Measurements from ENCODE around the gene IQSEC2.

IQSEC2 gene

DNA sequence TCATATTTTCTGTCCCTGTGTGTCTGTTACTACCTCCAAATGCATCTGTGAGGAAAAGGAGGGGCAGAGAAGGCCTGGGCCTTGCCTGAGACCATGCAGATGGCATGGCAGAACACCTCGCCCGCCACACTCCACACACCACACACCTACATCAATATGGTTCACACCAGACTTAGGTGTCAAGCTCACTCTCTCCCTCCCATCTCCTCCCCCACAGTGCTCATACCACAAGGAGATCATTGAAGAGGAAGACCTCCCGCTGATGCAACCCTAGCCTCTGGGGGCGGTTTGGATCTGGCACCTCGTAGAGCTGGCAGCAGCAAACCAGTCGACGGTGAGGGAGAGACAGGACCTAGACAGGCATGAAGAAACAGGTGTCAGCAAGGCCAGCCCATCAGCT lies 39.8 kb downstream of the IQSEC2 start:
- DNase-seq = no peak

DNA sequence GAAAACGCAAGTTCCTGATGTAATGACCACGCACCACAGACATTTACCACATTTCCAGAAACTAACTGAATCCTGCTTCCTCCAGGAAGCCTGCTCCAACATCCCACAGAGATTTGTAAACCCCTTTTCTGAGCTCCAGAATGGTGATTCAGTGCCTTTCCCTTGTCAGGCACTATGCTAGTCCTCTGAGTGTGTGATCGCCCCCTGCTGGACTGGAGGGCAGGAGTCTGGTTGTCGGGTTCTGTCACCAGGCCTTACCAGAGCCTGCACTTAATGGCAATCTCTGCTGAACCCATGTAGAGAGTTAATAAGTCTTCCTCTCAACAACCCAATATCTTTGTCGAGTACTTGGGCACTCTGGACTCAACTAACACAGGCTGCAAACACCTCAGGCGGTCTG lies 41.9 kb downstream of the IQSEC2 start:
- peak; percentile 31 for DNase-seq

DNA sequence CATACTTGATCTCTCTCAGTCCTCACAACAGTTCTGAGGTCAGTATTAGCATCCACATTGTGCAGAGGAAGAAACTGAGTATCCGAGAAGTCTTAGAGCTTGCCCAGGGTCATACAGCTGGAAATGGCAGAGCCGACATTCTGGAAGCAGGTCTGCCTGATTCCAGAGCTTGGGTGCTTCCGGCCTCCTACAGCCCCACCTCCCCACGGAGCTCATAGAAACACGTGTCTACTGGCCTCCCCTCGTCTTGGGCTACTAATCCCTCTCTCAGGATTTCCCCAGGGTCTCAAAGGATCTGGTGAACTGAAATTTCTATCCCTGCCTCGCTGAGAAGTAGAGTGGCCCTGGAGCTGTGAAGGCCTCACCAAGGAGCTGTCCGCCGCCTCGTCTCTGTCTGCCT lies 44.3 kb downstream of the IQSEC2 start:
- no peak for DNase-seq

DNA sequence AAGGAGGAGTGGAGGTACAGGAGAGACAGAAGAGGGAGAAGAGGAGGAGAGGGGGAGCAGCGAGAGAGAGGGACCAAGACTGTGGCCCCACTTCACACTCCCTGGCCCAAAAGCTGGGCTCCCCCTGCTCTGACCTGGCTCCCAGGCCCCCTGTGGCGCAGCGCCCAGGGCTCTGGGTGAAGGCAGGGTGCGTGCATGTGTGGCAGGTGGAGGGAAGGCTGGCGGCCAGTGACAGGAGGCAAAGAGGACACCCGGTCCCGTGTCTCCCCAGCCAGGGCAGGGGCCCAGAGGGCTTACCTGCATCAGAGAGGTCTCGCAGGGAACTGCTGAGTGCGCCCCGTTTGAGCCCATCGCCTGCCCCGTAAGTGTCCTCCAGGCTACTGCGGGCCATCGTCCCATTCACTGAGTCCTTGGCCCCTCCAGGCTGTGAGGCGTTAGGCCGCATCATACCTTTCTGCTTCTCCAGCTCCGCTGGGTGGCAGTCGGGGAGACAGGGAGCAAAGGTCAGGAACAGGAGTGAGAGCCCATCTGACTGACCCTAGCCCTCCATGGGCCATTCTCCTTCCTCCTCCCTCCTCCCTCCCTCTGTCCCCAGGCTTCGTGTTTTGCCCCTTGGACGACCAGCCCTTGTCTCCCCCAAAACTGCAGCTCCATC lies 45.2 kb downstream of the IQSEC2 start:
- no peak for DNase-seq

DNA sequence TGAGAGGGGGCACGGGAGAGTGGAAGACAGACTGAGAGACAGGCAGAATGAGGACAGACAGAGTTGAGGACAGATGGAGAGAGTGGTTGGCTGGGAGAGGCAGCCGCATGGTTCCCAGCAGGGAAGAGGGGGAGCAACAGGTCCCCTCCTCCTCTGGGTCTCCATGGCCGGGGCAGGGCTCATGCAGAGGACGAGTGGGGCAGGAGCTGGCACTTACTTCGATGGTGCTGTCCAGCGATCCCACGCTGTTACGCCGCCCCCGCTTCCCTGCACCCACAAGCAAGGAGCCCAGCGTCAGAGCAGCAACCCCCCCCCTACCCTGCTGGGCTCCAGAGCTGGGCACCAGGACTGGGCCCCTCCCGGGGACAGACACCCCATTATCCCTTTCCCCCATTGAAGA lies 45.8 kb downstream of the IQSEC2 start:
- no peak for DNase-seq

DNA sequence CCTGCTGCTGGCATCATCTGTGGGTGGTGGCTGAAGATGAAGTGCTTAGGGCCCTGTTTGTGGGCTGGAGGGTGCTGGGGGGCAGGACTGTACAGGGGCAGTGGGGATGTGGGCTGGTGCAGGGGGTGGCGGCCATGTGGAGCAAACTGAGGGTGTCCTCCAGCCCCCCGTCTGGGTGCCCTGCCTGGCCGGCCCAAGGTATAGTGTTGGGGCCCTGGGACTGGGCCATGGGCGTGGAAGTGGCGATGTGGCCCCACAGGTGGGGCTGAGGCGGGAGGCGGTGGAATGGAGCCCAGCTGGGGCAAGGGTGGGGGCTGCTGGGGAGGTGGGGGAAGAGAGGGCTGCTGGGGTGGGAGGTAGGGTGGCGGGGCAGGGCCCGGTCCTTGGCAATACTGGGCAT lies 46.9 kb downstream of the IQSEC2 start:
- no peak for DNase-seq

DNA sequence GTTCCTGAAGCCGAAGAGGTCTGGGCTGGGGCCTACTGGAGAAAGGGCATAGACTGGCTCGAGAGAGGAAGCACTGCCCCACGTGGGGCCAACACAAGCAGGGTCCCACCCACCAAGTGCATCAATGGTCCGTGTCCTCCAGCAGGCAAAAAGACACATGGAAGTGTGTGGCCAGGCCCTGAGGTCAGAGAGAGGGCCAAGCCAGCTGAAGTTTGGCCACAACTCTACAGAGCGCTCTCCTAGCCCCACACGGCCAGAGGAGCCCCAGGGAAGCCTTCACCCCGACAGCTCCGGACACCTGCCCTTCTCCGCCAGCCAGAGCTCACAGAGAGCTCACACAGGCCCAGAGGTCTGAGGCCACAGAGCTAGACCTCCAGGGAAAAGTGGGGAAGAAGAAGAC lies 47.8 kb downstream of the IQSEC2 start:
- DNase-seq = no peak

DNA sequence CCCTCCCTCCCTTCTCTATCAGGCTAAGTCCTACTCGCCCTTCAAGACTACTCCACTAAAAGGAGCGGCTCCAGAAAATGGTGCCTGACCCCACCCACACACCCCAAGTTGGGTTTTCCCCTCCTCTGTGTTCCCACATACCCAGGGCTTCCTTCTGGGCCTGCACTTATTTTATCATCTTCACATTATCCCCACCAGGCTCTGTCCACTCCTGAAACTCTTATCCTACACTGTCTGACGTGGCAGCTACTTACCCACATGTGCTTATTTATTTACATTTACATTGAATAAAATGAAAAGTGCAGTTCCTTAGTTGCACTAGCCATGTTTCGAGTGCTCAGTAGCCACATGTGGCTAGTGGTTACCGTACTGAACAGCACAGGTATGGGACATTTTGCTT lies 51.3 kb downstream of the IQSEC2 start:
- no peak for DNase-seq

DNA sequence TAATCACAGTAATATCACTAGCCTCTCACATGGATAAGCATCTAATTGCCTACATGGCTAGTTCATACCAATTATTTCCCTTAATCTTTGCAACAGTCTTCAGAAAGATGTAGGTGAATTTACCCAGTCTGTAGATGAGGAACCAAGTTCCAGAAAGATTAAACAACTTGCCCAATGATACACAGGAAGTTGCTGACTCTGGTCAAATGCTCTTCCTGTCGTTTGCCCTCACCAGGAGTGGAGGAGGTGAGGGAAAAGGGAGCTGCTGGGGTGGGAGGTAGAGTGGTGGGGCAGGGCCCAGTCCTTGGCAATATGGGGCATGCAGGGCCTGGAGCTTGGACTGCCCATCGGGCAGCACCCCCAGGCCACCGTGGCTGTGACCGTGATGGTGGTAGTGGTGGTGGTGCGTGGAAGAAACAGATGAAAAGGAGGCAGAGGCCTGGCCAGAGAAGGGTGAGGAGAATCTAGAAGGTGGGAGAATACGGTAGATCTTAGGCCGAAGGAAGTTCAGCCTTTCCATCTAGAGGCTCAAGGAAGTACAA lies 54.1 kb downstream of the IQSEC2 start:
- DNase-seq = no peak

DNA sequence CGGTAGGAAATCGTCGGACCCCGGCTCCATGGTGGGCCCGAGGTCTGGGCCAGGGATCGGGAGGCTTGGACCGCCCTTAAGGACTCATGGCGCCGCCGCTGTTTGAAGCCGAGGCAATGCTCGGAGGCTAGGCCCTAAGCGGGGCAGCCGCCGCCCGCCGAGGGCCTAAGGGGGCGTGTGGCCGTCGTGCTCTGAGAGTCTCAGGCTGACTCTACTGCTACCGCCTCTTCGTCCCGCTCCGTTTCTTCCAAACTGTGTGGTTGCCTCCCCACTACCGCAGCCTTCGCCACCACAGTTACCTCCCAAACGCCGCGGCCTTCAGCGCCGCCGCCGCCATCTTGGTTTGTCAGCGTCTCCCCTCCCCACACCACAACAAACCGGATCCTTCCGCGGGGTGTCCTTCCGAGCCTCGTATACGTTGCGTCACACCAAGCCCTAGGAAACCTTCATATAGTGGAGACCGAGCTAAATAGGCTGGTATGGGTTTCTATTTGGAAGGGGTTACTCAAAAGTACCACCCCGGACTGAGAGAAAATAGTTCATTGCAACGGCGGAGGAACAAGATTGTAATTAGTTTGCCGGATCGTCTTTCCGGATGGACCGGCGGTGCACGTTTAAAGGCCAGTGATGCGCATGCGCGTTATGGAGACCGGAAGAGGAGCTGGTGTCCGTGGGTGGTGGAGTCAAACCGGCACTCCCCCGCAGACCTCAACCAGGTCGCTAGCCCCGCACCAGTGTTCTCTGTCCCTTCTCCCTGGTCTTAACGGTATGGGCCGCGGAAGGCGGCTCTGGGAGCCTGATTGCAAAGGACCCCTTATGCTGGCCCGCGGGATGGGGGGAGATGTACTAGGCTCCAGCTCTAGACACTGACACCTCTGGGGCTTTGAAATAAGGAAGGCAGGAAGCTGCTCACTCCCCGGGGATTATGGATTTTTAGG lies 56.3 kb downstream of the IQSEC2 start, which contains the start of gene KDM5C:
Gene KDM5C, minus strand, starts transcription at position 348 of the 938 bp plus-strand sequence. Its CDS starts 318 bp downstream, at position 30.
- peak; percentile 97 for DNase-seq

DNA sequence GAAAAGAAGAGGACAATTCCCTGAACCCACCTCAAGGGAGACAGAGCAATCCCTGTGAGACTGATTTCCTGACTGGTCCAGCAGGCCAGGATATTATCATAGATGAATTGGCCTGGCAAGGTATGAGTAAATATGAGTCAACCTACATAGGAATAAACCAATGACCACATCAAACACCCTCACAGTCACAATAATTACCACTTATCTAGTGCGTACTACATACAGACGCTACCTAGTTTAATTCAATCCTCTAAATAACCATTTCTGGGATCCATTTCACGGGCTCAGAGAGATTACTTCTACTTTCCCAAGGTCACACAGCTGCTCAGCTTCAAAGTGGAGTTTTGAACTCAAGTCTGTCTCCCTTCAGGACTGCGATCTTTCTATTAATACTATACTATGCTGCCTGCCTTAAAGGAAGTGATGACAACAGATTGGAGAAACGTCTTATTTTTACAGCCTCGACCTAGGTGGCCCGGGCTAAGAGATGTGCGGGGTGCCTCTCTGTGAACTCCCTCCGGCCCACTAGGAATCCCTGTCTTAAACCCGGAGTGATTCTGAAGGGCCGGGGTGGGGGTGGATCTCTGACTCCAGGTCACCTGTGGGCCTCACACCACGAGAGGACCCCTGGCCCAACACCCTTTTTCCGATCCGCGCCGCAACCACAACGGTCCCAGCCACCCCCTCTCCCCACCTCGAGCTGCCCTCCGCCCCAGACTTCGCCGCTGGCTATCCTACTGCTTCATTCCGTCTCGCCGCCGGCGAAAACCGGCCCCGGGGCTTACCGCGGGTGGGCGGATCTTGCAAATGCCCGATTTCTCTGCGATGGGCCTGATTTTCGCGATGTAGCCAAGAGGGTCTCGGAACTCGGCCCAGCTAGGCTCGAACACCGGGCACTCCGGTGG lies 57.2 kb downstream of the IQSEC2 start:
- DNase-seq = no peak

DNA sequence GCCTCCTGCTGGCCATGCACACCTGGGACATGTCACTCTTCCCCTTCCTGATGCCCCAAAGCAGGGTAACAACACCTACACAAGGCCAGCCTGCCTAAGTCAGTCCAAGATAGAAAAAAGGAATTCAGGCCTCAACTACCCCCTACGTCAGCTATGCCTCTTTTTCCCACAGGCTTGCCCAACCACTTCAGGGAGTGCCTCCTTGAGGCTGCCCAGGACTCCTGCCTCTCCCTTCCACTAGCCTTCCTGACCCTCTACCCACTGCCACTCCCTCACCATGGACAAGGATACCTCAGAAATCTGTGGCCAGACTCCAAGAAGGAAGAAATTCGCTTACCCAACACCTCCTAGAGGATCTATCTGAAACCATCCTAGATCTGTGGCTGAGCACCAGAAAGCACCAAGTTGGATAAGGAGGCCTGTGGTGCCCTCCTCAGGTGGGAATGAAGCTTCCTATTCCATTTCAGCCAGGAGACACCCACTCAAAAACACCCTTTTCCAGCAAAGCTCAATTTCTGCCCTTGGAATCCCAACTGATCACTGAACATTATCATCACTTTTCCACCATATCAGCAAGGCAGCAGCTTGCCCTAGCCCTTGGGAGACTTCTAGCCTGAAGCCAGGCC lies 58.2 kb downstream of the IQSEC2 start:
- DNase-seq = no peak

Data from SHP77 (cell line).